ENCODE data around the gene WFIKKN1. TPM values are rescaled to one million over a fixed set of nuclear protein-coding genes. Genes with fewer than 3 reads are reported as not detected.

WFIKKN1 gene
- total RNA-seq, 1 experiment from 2014 or later: 0.47 TPM

- TF ChIP-seq ZBTB33 (IDR thresholded peaks at IDR 0.05; ENCODE audit: extremely low read depth, insufficient replicate concordance, low read length): no peak
- no peak for TF ChIP-seq CBX3 (IDR thresholded peaks at IDR 0.05; ENCODE audit: low read depth)
- TF ChIP-seq ATF3 (IDR thresholded peaks at IDR 0.05): no peak
- TF ChIP-seq EZH2phosphoT487 (IDR thresholded peaks at IDR 0.05; ENCODE audit: borderline replicate concordance): no peak
- no peak for TF ChIP-seq SRF (IDR thresholded peaks at IDR 0.05; ENCODE audit: low read depth)
Measured at GRCh38 chr16:630249-630814, 453 bp upstream of the WFIKKN1 start (continued).

GRCh38 chr16:631808-632358 lies 1.1 kb downstream of the WFIKKN1 start:
- intact Hi-C loops (cut with micrococcal nuclease): no loop called here
- Histone ChIP-seq H3K27me3 (ENCODE audit: insufficient read depth, low read length) (no peaks in the 10 kb centered on the region), H3K36me3 (ENCODE audit: control insufficient read depth in 1 of 2, insufficient read depth in 2 of 2, low read length in 2 of 2) (no peaks in the 10 kb centered on the region), H3K9ac (ENCODE audit: low read length) (no peak overlapping the region), H3K4me1 (ENCODE audit: control insufficient read depth in 1 of 2, insufficient read depth in 2 of 2, low read length in 2 of 2) (peaks cover 19 to 28% of the 10 kb centered on the region in 2 experiments), H2AFZ (ENCODE audit: low read depth, low read length, poor library complexity, severe bottlenecking) (no peak overlapping the region), H3K9me3 (ENCODE audit: control insufficient read depth in 1 of 2, insufficient read depth in 1 of 2, low read depth in 1 of 2, low read length in 2 of 2) (no peaks in the 10 kb centered on the region), H3K4me3 (replicated peaks in 1 of 2; ENCODE audit: low read depth in 1 of 2, low read length in 2 of 2) (no peak overlapping the region), H3K4me2 (ENCODE audit: low read length) (no peak overlapping the region), H4K20me1 (ENCODE audit: insufficient read depth) (no peaks in the 10 kb centered on the region), H3K27ac (ENCODE audit: low read depth, low read length) (no peak overlapping the region), H3K79me2 (ENCODE audit: insufficient read depth, low read length) (peaks cover 15% of the 10 kb centered on the region; the same call in 1 of the 2 replicates), H3K9me2 (ENCODE audit: insufficient read depth) (no peaks in the 10 kb centered on the region)
- ChIA-PET RAD21 (ENCODE audit: low non-redundant PET in 1 of 2, low total read pairs in 2 of 2, uncharacterized antibody in 2 of 2, unreplicated experiment in 2 of 2) (no interaction called here), POLR2A (no interaction called here), CTCF (no interaction called here)
- no peak for ATAC-seq
- no peak for DNase-seq (ENCODE audit: low read depth, low spot score)
- no TSS peak for BruUV-seq (replicated peaks)
- TF ChIP-seq ATF3 (IDR thresholded peaks at IDR 0.05) (no peak), EZH2phosphoT487 (IDR thresholded peaks at IDR 0.05; ENCODE audit: borderline replicate concordance) (no peak), SRF (IDR thresholded peaks at IDR 0.05; ENCODE audit: low read depth) (no peak), YY1 (IDR thresholded peaks at IDR 0.05; ENCODE audit: extremely low read depth, insufficient replicate concordance, low read depth, low read length) (no peak), CBX3 (IDR thresholded peaks at IDR 0.05; ENCODE audit: low read depth) (no peak), ELF1 (IDR thresholded peaks at IDR 0.05; ENCODE audit: borderline replicate concordance, low read depth) (no peak), CTCF (IDR thresholded peaks at IDR 0.05 in 2 of 3, conservative IDR thresholded peaks at IDR 0.05 in 1 of 3; ENCODE audit: borderline replicate concordance in 1 of 3, insufficient read depth in 1 of 3, low read depth in 2 of 3, low read length in 2 of 3) (no peak), CEBPB (IDR thresholded peaks at IDR 0.05; ENCODE audit: low read depth) (no peak), REST (IDR thresholded peaks at IDR 0.05; ENCODE audit: low read depth) (no peak), EZH2 (IDR thresholded peaks at IDR 0.05) (no peak), TCF7L2 (IDR thresholded peaks at IDR 0.05; ENCODE audit: borderline replicate concordance, extremely low read depth, insufficient read depth, insufficient read length) (no peak), RAD21 (IDR thresholded peaks at IDR 0.05; ENCODE audit: low read depth) (no peak), FOSL1 (IDR thresholded peaks at IDR 0.05; ENCODE audit: low read depth) (no peak)
